GM19397 (cell line): ENCODE data around the gene IL18BP.

Experiments used
- ATAC-seq: cut with Tn5 transposase; IDR thresholded peaks from one replicate; pipeline ENCODE4 v1.9.1; 2021; ENCODE audit warnings: mild to moderate bottlenecking, moderate library complexity; ENCODE audit not compliant: unreplicated experiment

The IL18BP gene

DNA sequence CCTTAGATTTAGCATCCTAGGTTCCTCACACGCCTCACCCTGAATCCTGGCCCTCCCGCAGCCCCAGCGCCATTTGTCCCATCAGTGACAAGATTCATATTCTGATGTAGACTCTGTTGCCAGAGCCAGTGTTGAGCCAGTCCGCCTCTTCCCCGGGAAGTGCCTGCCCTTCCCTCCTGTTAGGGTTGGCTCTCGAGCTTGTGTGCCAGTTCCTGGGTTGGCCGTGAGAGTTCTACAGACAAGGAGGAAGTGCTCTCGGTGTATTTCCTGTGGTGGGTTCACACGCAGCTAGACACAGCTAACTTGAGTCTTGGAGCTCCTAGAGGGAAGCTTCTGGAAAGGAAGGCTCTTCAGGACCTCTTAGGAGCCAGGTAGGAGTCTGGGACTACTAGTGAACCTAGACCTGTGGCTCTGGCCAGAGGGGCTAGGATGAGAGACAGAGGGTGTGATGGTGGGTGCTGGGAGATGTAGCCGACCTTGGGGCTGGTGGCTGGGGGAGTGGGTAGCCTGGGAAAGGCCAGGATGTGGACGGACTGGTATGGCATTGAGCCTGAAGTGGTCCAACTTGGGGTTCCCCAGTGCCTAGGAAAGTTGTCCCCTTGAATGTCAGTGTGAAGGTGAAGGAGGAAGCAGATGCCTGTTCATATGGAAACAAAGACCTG lies at the start of gene IL18BP:
Gene IL18BP, plus strand, starts transcription at position 261 of the 662 bp plus-strand sequence. CDS start 1,076 bp downstream, outside the sequence.
- no peak for ATAC-seq

DNA sequence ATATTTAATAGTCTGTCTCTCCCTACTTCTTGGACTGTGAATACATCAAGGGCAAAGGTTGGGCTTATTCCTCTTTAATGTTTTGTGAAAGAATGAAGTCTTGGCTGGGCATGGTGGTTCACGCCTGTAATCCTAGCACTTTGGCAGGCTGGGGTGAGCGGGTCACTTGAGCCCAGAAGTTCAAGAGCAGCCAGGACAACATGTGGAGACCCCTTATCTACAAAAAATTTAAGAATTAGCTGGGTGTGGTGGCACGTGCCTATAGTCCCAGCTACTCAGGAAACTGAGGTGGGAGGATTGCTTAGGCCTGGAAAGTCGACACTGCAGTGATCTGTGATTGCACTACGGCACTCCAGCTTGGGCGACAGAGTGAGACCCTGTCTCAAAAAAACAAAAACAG lies 49.7 kb upstream of the IL18BP start:
- ATAC-seq: no peak

DNA sequence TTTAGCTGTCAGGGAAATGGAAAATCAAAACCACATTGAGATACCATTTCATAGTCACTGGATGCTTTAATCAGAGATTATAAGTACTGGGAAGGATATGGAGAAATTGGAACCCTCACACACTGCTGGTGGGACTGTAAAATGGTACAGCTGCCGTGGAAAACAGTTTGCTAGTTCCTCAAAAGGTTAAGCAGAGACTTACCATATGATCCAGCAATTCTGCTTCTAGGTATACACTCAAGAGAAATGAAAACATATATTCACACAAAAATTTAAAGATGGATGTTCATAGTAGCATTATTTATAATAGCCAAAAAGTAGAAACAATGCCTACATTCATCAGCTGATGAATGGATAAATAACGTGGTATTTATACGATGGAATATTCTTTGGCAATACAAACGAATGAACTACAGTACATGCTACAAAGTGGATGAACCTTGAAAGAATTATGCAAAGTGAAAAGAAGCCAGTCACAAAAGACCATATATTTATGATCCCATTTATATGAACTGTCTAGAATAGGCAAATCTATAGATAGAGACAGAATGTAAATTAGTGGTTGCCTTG lies 46.9 kb upstream of the IL18BP start:
- no peak for ATAC-seq

DNA sequence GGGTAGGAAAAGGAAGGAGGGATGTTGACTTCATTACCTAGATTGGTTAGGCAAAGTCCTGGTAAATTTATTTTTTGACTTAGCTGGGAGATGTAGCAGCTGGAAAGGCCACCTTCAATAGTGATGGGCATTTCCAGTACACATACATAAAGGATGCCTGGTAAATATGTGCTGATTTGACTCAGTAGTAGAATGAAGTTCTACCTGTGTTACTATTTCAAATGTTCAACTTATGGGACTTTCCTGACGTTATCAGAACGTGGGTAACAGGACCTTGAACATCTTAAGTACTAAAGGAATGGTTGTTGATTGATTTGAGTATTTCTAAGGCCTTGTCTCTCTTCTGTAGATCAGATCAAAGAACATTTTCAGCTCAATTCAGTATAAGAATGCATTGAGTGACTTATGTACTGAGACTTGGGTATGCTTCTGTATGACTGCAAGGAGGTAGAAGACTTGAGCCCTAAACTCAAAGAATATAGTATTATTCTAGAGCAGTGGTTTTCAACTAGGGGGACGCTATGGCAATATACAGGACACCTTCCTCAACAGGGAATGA lies 42.7 kb upstream of the IL18BP start:
- ATAC-seq: no peak

DNA sequence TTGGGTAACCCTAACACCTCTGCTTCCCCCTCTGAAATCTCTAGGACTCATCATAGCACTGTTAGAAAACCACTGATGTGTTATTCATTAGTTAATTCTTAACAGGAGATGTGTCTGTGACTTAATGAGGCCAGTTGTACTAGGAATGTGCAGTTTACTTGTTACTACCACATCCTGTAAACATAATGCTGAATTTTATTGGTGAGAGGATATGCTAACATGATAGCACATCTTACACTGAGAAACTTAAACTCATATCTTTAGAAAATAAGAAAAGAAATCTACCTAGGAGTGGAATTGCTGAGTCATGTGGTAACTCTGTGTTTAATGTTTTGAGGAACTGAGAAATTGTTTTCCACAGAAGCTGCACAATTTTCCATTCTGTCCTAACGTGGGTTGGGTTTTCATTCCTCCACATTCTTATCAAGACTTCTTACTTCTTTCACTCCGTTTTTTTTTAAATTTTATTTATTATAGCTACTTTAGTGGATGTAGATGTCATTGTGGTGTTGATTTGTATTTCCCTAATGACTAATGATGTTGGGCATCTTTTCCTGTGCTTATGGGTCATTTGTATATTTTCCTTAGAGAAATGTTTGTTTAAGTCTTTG lies 36.2 kb upstream of the IL18BP start:
- ATAC-seq: no peak

DNA sequence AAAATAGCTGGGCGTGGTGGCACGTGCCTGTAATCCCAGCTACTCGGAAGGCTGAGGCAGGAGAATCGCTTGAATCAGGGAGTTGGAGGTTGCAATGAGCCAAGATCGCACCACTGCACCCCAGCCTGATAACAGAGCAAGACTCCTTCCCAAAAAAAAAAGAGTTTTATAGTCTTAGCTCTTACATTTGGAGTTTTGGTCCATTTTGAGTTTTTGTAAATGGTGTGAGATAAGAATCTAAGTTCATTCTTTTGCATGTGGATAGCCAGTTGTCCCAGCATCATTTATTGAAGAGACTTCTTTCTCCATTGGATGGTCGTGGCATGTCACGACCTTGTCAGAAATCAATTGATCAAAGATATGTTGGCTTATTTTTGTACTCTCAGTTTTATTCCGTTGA lies 35.2 kb upstream of the IL18BP start:
- no peak for ATAC-seq

DNA sequence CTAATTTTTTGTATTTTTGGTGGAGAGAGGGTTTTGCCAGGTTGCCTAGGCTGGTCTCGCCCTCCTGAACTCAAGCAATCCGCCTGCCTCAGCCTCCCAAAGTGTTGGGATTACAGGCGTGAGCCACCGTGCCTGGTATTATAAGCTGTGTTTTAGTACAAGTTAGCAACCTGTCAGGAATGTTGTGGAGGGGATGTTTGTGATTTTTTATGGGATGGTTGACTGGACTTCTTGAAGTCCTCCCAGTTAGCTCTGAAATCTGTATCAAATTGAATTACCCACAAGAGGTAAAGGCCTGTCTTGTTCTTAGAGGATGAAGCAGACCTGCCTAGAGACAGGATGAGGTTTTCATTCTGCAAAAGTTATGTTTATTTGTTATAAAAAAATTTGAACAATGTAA lies 34.1 kb upstream of the IL18BP start:
- no peak for ATAC-seq

DNA sequence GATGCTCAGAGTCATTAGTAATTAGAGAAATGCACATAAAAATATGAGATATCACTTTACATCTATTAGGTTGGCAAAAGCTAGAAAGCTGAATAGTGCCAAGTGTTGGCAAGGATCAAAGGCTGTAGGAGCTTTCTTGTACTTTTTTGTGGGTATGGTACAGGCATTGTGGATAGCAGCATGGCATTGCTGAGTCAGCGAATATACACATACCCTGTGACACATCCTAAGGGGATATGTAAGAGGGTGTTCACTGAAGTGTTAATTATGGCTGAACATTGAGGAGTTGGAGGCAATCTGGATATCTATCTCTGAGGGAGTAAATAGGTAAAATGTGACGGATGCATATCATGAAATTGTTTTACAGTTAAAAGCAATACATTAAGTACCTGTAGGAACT lies 27.0 kb upstream of the IL18BP start:
- no peak for ATAC-seq

DNA sequence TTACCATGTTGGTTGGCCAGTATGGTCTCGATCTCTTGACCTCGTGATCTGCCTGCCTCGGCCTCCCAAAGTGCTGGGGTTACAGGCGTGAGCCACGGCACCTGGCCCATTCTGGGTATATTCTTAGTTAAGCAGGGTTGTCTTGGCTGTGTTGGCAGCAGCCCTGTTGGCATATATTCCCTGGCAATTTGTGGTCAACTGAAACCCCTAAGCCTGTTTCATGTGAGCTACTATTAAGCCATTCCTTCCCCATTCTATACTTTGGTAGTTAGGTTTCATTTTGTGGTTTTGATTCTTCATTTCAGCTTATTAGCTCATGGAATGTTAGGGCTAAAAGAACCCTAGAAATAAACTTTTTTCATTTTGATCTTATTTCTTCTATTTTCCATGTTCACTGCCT lies 22.2 kb upstream of the IL18BP start:
- ATAC-seq: no peak

DNA sequence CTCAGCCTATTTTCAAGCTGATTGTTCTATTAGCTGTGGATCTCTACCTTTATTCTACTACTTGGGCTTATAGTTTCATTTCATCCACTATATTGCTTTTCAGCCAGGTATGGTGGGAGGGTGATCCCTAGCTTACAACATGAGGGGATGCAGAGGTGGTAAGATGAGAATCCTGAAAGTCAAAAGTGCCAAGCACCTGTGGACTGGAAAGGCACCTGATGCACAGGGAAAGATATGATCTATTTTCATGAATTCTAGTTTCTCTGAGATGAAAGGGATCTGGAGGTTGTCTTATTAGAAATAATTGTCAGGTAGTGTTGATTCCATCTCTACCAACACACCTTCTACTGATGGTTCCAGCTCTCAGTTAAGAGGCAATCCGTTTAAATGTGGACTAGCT lies 21.6 kb upstream of the IL18BP start:
- no peak for ATAC-seq

DNA sequence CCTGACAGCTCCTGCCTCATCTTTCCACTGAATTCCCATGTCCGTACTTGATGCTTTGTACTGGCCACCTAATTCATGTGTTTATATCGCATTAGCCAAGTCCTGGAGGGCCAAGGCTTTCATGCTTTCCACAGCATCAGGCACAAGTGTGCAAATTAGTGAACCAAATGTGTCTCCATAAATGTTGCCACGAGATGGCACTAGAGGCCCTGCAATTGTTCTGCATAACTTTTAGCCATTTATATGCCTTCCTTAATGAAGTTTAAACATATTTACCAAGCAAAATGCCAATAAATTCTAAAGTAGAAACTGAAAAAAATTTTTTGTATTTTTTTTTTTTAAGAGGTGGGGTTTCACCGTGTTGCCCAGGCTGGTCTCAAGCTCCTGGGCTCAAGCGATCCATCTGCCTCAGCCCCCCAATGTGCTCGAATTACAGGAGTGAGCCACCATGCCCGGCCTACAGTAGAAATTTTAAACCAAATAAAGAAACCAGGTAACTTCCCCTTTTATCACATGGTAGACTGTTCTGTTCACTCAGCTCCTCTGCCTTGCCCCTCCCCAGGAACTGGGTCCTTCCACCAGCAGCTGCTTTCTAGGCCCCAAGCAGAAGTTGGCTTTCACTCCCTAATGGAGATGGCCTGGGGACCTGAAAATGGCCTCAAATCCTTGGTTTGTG lies 20.8 kb upstream of the IL18BP start:
- no peak for ATAC-seq

DNA sequence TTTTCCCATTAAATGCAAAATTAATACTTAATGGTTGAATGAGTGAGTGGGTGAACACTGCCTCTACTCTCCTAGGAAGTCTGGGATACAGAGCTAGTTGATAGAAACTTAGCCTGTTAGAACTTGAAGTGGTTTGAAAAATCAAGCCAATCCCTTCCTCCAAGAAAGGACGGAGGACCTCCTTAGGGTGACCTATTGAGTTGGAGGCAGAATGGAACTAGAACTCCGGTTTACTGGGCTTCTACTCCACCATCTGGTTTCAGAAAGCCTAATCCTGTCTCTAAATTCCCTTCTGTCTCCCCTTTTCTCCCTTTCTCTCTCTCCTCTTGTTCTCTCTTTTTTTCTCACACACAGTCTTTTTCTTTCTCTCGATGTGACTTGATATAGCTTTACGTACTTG lies 19.6 kb upstream of the IL18BP start:
- ATAC-seq: no peak

DNA sequence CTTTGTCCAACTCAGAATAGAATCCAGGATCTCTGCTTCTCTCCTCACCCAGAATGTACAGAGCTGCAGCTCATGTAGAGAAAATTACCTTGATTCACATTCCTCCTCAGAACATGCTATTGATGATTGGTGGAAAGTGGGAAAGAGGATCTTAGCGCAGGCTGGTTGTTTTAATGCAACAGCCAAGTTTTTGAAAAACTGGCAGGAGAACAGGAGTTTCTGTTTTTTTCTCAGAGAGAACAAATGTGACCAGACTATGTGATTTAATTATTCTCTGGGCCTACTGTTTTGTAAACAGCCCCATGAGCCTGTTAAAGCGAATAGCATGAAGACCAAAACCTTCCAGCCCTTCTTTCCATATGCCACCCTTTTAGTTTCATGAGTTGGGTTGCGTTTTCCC lies 19.1 kb upstream of the IL18BP start:
- ATAC-seq: no peak

DNA sequence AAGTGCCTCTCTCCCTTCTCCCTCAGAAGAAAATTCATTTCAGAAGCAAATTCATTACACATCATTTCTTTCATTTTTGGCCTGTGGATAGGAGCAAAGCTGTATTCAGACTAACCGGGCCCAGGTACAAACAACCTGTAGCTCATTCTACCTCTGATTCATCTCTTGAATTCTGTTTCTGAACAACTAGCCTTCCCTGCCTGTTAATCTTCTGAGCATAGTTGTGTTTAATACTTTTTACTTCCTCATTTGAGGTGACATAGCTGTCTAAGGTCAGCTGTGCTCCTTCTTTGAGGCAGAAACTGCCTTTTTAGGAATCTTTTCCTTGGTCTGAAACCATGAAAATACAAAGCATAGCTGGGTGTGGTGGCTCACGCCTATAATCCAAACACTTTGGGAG lies 12.6 kb upstream of the IL18BP start:
- no peak for ATAC-seq

DNA sequence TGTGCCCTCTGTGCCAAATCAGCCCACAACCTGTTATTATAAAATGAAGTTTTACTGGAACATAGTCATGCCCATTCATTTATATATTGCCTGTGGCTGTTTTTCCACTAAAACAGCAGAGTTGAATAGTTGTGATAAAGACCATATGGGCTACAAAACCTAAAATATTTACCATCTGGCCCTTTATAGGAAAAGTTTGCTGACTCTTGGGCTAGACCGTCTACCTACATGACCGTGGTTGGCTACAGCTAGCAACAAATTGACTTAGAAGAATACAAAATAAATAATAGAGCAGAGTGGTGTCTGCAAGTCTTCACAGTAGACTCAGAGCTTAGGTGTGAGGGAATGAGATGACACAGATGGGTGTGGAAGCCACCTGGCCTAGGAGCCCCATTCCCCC lies 11.2 kb upstream of the IL18BP start:
- ATAC-seq: no peak

DNA sequence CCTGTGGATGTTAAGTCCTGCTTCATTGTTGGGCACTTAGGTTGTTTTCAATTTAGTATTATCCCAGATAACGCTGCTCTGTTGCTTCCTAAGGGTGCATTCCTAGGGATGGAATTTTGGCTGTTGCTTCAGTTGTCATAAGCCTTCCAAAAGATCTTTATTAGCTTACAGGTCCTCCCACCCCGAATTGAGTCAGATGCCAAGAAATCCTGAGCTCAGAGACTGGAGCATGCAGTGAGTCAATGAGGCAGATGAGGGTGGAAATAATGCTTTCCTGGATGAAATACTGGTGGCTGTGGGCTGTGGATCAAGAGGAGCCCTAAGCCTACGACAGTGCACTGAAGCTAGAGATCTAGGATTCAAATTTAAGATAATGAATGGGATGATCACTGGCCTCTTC lies 10.7 kb upstream of the IL18BP start:
- no peak for ATAC-seq

DNA sequence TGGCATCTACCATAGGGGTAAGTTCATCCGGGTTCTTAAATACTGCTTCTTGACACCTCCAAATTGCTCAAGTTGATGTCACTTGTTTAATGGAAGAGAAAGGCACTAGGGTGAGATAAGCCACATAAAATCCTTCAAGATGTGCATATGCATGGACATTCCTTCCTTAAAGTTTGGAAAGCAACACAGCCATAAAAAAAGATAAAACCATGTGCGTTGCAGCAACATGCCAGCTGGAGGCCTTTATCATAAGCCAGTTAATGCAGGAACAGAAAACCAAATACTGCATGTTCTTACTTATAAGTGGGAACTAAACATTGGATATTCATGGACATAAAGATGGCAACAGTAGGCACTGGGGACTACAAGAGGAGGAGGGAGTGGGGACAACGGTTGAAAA lies 8.0 kb upstream of the IL18BP start:
- ATAC-seq: no peak

DNA sequence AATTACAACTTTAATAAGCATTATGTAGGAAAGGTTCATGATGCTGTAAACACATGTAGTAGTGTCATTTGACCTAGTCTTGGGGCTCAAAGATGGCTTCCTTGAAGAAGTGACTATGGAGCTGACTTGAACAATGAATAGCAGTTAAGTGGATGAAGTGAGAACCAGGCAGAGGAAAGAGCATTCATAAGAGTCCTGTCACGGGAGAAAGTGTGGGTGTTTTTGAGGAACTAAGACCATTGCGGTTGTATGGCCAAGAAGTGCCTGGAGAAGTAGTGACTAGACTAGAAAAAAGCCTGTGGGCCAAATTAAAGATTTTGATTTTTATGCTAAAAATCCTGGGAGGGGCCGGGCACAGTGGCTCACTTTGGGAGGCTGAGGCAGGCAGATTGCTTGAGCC lies 7.2 kb upstream of the IL18BP start:
- ATAC-seq: no peak

DNA sequence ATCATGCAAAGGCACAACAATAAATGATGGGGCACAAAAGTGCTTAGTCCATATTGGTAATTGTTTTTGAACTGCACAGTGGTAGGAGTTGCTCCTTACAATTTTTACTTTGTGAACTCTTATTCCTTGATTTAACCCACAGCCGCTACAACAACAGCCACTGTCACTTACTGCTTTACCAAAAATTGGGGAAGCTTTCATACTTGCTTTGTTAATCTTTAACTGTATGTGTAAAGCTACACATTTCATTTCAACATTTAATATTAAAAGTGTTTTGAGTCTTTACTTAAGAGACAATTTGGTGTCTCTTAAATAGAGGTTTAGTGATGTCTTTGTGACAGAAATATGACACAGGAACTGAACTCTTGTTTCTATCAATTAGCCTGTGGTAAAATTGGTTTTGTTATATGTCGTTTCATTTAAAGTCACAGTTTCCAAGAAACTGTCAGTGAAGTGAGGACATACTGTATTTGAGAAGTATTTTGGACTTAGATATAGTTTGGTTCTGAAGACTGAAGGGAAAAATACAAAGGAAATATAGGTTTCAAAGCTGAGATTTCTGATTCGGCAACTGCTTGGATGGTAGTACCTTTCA lies 6.5 kb upstream of the IL18BP start:
- ATAC-seq: no peak

DNA sequence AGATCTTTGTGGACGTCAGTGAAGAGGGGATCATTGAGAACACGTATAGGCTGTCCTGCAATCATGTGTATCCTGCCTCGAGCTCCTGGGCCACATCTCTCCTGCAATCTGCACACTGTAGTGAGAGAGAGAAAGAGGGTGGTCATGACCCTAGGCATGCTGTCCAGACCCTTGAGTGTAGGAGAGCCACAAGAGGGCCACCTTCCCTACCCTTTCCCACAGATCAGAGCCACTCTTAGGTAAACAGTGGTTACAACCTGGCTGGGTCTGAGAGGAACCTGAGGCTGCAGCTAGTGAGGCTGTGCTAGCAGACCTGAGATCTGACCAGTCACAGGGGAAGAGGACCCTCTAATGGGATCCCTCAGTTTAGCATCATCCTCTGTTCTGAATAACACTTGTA lies 3.9 kb upstream of the IL18BP start:
- no peak for ATAC-seq

DNA sequence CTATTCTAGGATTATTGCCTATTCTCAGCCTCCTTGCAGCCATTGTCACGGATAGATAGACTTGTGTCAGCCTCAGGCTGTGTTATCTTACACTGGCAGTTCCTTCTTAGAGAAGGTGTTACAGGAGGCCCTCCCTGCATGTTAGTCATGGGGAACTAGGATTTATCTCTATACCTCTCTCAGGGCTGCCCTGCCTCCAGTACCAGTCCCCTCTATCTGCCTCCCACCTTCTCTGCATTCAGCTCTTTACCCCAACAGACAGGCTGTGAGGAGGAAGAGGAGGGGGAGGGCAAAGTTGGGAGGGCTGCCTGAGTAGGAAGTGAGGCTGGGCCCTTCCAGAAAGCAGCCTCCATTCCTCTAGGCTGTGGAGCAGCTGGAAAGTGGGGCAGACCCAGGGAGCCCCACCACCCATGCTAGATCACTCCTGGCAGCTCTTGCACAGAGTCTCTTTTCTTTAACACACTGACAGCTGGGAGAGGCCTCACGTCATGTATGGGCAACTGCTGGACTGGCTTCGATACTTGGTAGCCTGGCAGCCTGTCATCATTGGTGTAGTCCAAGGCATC lies 2.9 kb upstream of the IL18BP start:
- ATAC-seq: no peak
